HEK293 (cell line): ENCODE data around the gene SVOPL.
"Not testable (repeated sequence)": the region's sequence is repeated elsewhere in the genome, so short reads cannot be mapped to it uniquely, and the experiment has no call there.

Experiments used
- CTCF ChIA-PET: fragments of 350-600 bp; formaldehyde crosslinking; extraction: SDS; loops from one replicate; lab custom pipeline; 2021; ENCODE audit warnings: antibody characterized with exemption; lab: Yijun Ruan, JAX
- POLR2A ChIA-PET: fragments of 300-600 bp; formaldehyde crosslinking; extraction: SDS; loops from one replicate; lab custom pipeline; 2020; ENCODE audit warnings: antibody characterized with exemption, inconsistent platforms; lab: Yijun Ruan, JAX
- H3K27ac ChIP-seq: fragments of 200-500 bp; sonication (Bioruptor generic); 2 replicates; pipeline ENCODE4 v1.5.1; 2014; ENCODE audit warnings: low read depth, low read length, control low read depth, inconsistent platforms; ENCODE audit errors: extremely low read depth
- H3K36me3 ChIP-seq, 2 experiments: fragments of 200-500 bp in 1 of 2; sonication (Bioruptor generic) in 1 of 2; 1 replicate in 1 of 2; 2 replicates in 1 of 2; pipeline ENCODE4 v1.5.1; 2014 to 2017; ENCODE audit warnings: inconsistent platforms in 2 of 2, low read length in 2 of 2; ENCODE audit not compliant: control insufficient read depth in 2 of 2, insufficient read depth in 1 of 2
- H3K4me1 ChIP-seq: fragments of 200-500 bp; sonication (Bioruptor generic); 2 replicates; pipeline ENCODE4 v1.5.1; 2014; ENCODE audit warnings: mild to moderate bottlenecking, low read length, inconsistent platforms; ENCODE audit not compliant: control insufficient read depth, insufficient read depth
- H3K4me3 ChIP-seq: 2 replicates; pipeline ENCODE4 v1.5.1; 2011; ENCODE audit warnings: low read depth, mild to moderate bottlenecking, control low read depth, low read length, moderate library complexity
- H3K9me3 ChIP-seq: fragments of 200-500 bp; sonication (Bioruptor generic); 2 replicates; pipeline ENCODE4 v1.5.1; 2014; ENCODE audit warnings: low read depth, low read length, inconsistent platforms; ENCODE audit not compliant: control insufficient read depth, insufficient read depth
- PRDM1 ChIP-seq: fragments of 450-650 bp; formaldehyde crosslinking; IDR thresholded peaks from 2 replicates; pipeline ENCODE4; 2016; ENCODE audit warnings: missing biosample characterization, missing genetic modification characterization
- SCRT1 ChIP-seq: fragments of 450-650 bp; formaldehyde crosslinking; IDR thresholded peaks from 2 replicates; pipeline ENCODE4 v1.5.1; 2016; ENCODE audit warnings: missing biosample characterization, missing genetic modification characterization, borderline replicate concordance
- YY2 ChIP-seq: fragments of 450-650 bp; formaldehyde crosslinking; IDR thresholded peaks from 2 replicates; pipeline ENCODE4 v1.5.1; 2016; ENCODE audit warnings: missing biosample characterization, missing genetic modification characterization
- ZBTB44 ChIP-seq: fragments of 450-650 bp; IDR thresholded peaks from 2 replicates; pipeline ENCODE4 v1.5.1; 2018; ENCODE audit warnings: missing biosample characterization, mild to moderate bottlenecking, missing genetic modification characterization
- ZBTB48 ChIP-seq: fragments of 450-650 bp; formaldehyde crosslinking; IDR thresholded peaks from 2 replicates; pipeline ENCODE4 v1.5.1; 2016; ENCODE audit warnings: missing biosample characterization, missing genetic modification characterization
- ZNF140 ChIP-seq: fragments of 450-650 bp; formaldehyde crosslinking; IDR thresholded peaks from 2 replicates; pipeline ENCODE4 v1.5.1; 2016; ENCODE audit warnings: missing biosample characterization, missing genetic modification characterization
- ZNF202 ChIP-seq: fragments of 450-650 bp; formaldehyde crosslinking; IDR thresholded peaks from 2 replicates; pipeline ENCODE4 v1.5.1; 2016; ENCODE audit warnings: missing biosample characterization, missing genetic modification characterization, borderline replicate concordance
- ZNF335 ChIP-seq: fragments of 450-650 bp; formaldehyde crosslinking; conservative IDR thresholded peaks from 2 replicates; pipeline ENCODE4 v1.5.1; 2016; ENCODE audit warnings: missing biosample characterization, missing genetic modification characterization
- ZNF350 ChIP-seq: fragments of 450-650 bp; formaldehyde crosslinking; IDR thresholded peaks from 2 replicates; pipeline ENCODE4 v1.5.0; 2017; ENCODE audit warnings: missing biosample characterization, mild to moderate bottlenecking, missing genetic modification characterization
- ZNF354C ChIP-seq: fragments of 450-650 bp; formaldehyde crosslinking; IDR thresholded peaks from 2 replicates; pipeline ENCODE4 v1.5.1; 2016; ENCODE audit warnings: missing biosample characterization, missing genetic modification characterization, low read depth, borderline replicate concordance
- ZNF48 ChIP-seq: fragments of 450-650 bp; formaldehyde crosslinking; IDR thresholded peaks from 2 replicates; pipeline ENCODE4 v1.5.1; 2016; ENCODE audit warnings: missing biosample characterization, missing genetic modification characterization
- ZNF501 ChIP-seq: fragments of 450-650 bp; formaldehyde crosslinking; IDR thresholded peaks from 2 replicates; pipeline ENCODE4 v1.5.1; 2016; ENCODE audit warnings: missing biosample characterization, missing genetic modification characterization
- ZNF561 ChIP-seq: fragments of 450-650 bp; IDR thresholded peaks from 2 replicates; pipeline ENCODE4 v1.5.1; 2018; ENCODE audit warnings: missing biosample characterization, missing genetic modification characterization, borderline replicate concordance
- ZSCAN18 ChIP-seq: fragments of 450-650 bp; formaldehyde crosslinking; IDR thresholded peaks from 2 replicates; pipeline ENCODE4 v1.5.1; 2016; ENCODE audit warnings: missing biosample characterization, missing genetic modification characterization
- ZSCAN23 ChIP-seq: fragments of 450-650 bp; formaldehyde crosslinking; IDR thresholded peaks from 2 replicates; pipeline ENCODE4 v1.5.1; 2016; ENCODE audit warnings: missing biosample characterization, missing genetic modification characterization
- ZSCAN4 ChIP-seq: fragments of 450-650 bp; formaldehyde crosslinking; IDR thresholded peaks from 2 replicates; pipeline ENCODE4 v1.5.1; 2017; ENCODE audit warnings: missing biosample characterization, missing genetic modification characterization

SVOPL gene

GRCh38 chr7:138695106-138695505 is 6.1 kb downstream of the SVOPL start (continued):
- TF ChIP-seq ZBTB44 (tag by site-specific recombination) = no peak

- Histone ChIP-seq H3K36me3 (no peaks in the 10 kb centered on the region), H3K4me3 (no peak overlapping the region), H3K9me3 (no peaks in the 10 kb centered on the region), H3K27ac (no peak overlapping the region), H3K4me1 (no peaks in the 10 kb centered on the region)
- ChIA-PET CTCF (no interaction called here), POLR2A (no interaction called here)
- TF ChIP-seq ZNF202 = no peak
- TF ChIP-seq ZBTB48 (tag by site-specific recombination) = no peak
- no peak for TF ChIP-seq YY2 (tag by site-specific recombination)
- TF ChIP-seq SCRT1 (tag by site-specific recombination) = no peak
Measured at GRCh38 chr7:138691178-138691577, 10.0 kb downstream of the SVOPL start.

GRCh38 chr7:138690495-138690894 is 10.7 kb downstream of the SVOPL start:
- no peaks in the 10 kb centered on the region for H3K9me3 ChIP-seq
- no peaks in the 10 kb centered on the region for H3K36me3 ChIP-seq
- CTCF ChIA-PET = no interaction called here
- no peak overlapping the region for H3K4me3 ChIP-seq
- H3K27ac ChIP-seq = no peak overlapping the region
- POLR2A ChIA-PET = no interaction called here
- H3K4me1 ChIP-seq = no peaks in the 10 kb centered on the region
- TF ChIP-seq ZNF335 (tag by site-specific recombination) = no peak
- no peak for TF ChIP-seq ZSCAN4 (tag by site-specific recombination)
- no peak for TF ChIP-seq ZSCAN23 (tag by site-specific recombination)
- no peak for TF ChIP-seq ZNF48 (tag by site-specific recombination)
- no peak for TF ChIP-seq ZNF202
- TF ChIP-seq ZNF561 (tag by site-specific recombination) = no peak
- no peak for TF ChIP-seq ZSCAN18 (tag by site-specific recombination)
- no peak for TF ChIP-seq PRDM1 (tag by site-specific recombination)
- no peak for TF ChIP-seq ZNF354C (tag by site-specific recombination)
- TF ChIP-seq ZNF501 (tag by site-specific recombination) = no peak
- TF ChIP-seq ZNF140 (tag by site-specific recombination) = no peak
- TF ChIP-seq ZNF350 (tag by site-specific recombination) = no peak

- H3K36me3 ChIP-seq, H3K4me1 ChIP-seq, H3K4me3 ChIP-seq, H3K9me3 ChIP-seq, CTCF ChIA-PET, POLR2A ChIA-PET, H3K27ac ChIP-seq: not testable (repeated sequence)
Measured at GRCh38 chr7:138688037-138688436, 13.1 kb downstream of the SVOPL start.
